GM19099 (cell line): Measurements from ENCODE around the gene NR5A2.

ENCODE experiments used
- POLR2A ChIP-seq: IDR thresholded peaks from 3 replicates; pipeline ENCODE4 v1.6.1; 2011; ENCODE audit warnings: low read depth; ENCODE audit not compliant: insufficient read length; ENCODE audit errors: extremely low read depth

The NR5A2 gene

GRCh38 chr1:200033511-200034261 lies 6.2 kb downstream of the NR5A2 start:
- TF ChIP-seq POLR2A, result no peak

GRCh38 chr1:200034262-200034557 lies 6.7 kb downstream of the NR5A2 start:
- no peak for TF ChIP-seq POLR2A

- TF ChIP-seq POLR2A, result no peak
Observed at GRCh38 chr1:200034761-200035396, 7.4 kb downstream of the NR5A2 start.

- TF ChIP-seq POLR2A, result no peak
Observed at GRCh38 chr1:200035397-200035955, 8.0 kb downstream of the NR5A2 start.

- TF ChIP-seq POLR2A, result no peak
Observed at GRCh38 chr1:200035956-200036618, 8.6 kb downstream of the NR5A2 start.

GRCh38 chr1:200036619-200037270 lies 9.2 kb downstream of the NR5A2 start:
- TF ChIP-seq POLR2A, result no peak

- TF ChIP-seq POLR2A, result no peak
Observed at GRCh38 chr1:200037501-200037900, 10.0 kb downstream of the NR5A2 start.

- no peak for TF ChIP-seq POLR2A
Observed at GRCh38 chr1:200037904-200038303, 10.4 kb downstream of the NR5A2 start.

- TF ChIP-seq POLR2A, result no peak
Observed at GRCh38 chr1:200038325-200038980, 10.9 kb downstream of the NR5A2 start.

- no peak for TF ChIP-seq POLR2A
Observed at GRCh38 chr1:200038981-200039848, 11.7 kb downstream of the NR5A2 start.

- no peak for TF ChIP-seq POLR2A
Observed at GRCh38 chr1:200039849-200040474, 12.5 kb downstream of the NR5A2 start.

- no peak for TF ChIP-seq POLR2A
Observed at GRCh38 chr1:200040481-200041138, 13.1 kb downstream of the NR5A2 start.

GRCh38 chr1:200041337-200042118 lies 14.0 kb downstream of the NR5A2 start:
- no peak for TF ChIP-seq POLR2A

- no peak for TF ChIP-seq POLR2A
Observed at GRCh38 chr1:200042119-200042551, 14.6 kb downstream of the NR5A2 start.
